HCT116 (cell line): ENCODE measurements around the gene GIMAP8. TPM values are rescaled to one million over a fixed set of nuclear protein-coding genes. Genes with fewer than 3 reads are reported as not detected.
"Not testable (repeated sequence)": the region's sequence is repeated elsewhere in the genome, so short reads cannot be mapped to it uniquely, and the experiment has no call there.

ENCODE experiments used
- ATAC-seq: fragments of 200-7000 bp; cut with Tn5 transposase; 2 replicates; pipeline ENCODE4 v1.9.1; 2020; ENCODE audit warnings: mild to moderate bottlenecking, moderate library complexity
- BruUV-seq: library from RNA; stranded (reverse); fragments of 400-500 nt; replicated peaks from 2 replicates; lab custom pipeline; 2021; lab: Mats Ljungman, UMichigan
- CTCF ChIA-PET: fragments of 300-600 bp; sonication (Branson Sonifier 250); formaldehyde crosslinking; loops from one replicate; lab custom pipeline; 2021; ENCODE audit warnings: antibody characterized with exemption; lab: Charles Lee
- POLR2A ChIA-PET: fragments of 300-600, 350-600 bp; sonication (Branson Sonifier 250); formaldehyde crosslinking; loops from one replicate; lab custom pipeline; 2021; ENCODE audit warnings: antibody characterized with exemption; lab: Charles Lee
- RAD21 ChIA-PET, 2 experiments: fragments of 300-600 bp; sonication (Branson Sonifier 250); formaldehyde crosslinking; loops; one replicate each; lab custom pipeline; 2023; ENCODE audit warnings: low total read pairs in 2 of 2; ENCODE audit not compliant: uncharacterized antibody in 2 of 2, unreplicated experiment in 2 of 2, low non-redundant PET in 1 of 2; lab: Charles Lee
- DNase-seq: peaks from one replicate; pipeline ENCODE4 v3.0.0-alpha.2; 2010; ENCODE audit warnings: low read depth, low spot score
- H2AFZ ChIP-seq: fragments of 200-600 bp; shearing (Covaris generic), sonication (generic); 2 replicates; pipeline ENCODE4 v1.6.1; 2017; ENCODE audit warnings: low read depth, mixed run types, mixed read lengths, antibody characterized with exemption, low read length; ENCODE audit not compliant: poor library complexity, severe bottlenecking
- H3K27ac ChIP-seq: 2 replicates; pipeline ENCODE4 v1.5.1; 2012; ENCODE audit warnings: low read depth, low read length
- H3K27me3 ChIP-seq: fragments of 200-600 bp; sonication (generic); 2 replicates; pipeline ENCODE4 v1.6.1; 2016; ENCODE audit warnings: mixed run types, low read length, mixed read lengths; ENCODE audit not compliant: insufficient read depth
- H3K36me3 ChIP-seq, 2 experiments: fragments of 200-500 bp in 1 of 2; fragments of 200-600 bp in 1 of 2; sonication (Bioruptor generic) in 1 of 2; sonication (generic) in 1 of 2; 2 replicates each; pipeline versions ENCODE4 v1.5.1 to v1.6.1; 2014 to 2016; ENCODE audit warnings: low read length in 2 of 2, inconsistent platforms in 1 of 2, mixed read lengths in 1 of 2, mixed run types in 1 of 2; ENCODE audit not compliant: insufficient read depth in 2 of 2, control insufficient read depth in 1 of 2
- H3K4me1 ChIP-seq, 2 experiments: fragments of 200-600 bp in 1 of 2; sonication (generic) in 1 of 2; 2 replicates each; pipeline versions ENCODE4 v1.5.1 to v1.6.1; 2012 to 2017; ENCODE audit warnings: low read length in 2 of 2, inconsistent platforms in 1 of 2, mild to moderate bottlenecking in 1 of 2, mixed read lengths in 1 of 2, mixed run types in 1 of 2, moderate library complexity in 1 of 2; ENCODE audit not compliant: insufficient read depth in 2 of 2, control insufficient read depth in 1 of 2
- H3K4me2 ChIP-seq: fragments of 200-600 bp; sonication (generic); 2 replicates; pipeline ENCODE4 v1.6.1; 2017; ENCODE audit warnings: mixed run types, low read length, mixed read lengths
- H3K4me3 ChIP-seq, 2 experiments: fragments of 200-600 bp in 1 of 2; sonication (generic) in 1 of 2; replicated peaks in 1 of 2; 2 replicates each; pipeline ENCODE4 v1.5.1; 2011 to 2016; ENCODE audit warnings: low read length in 2 of 2, control low read depth in 1 of 2, low read depth in 1 of 2, mild to moderate bottlenecking in 1 of 2, mixed read lengths in 1 of 2, mixed run types in 1 of 2
- H3K79me2 ChIP-seq: fragments of 200-600 bp; sonication (generic); 2 replicates; pipeline ENCODE4 v1.6.1; 2017; ENCODE audit warnings: mild to moderate bottlenecking, mixed run types, low read length, moderate library complexity, mixed read lengths; ENCODE audit not compliant: insufficient read depth
- H3K9ac ChIP-seq: fragments of 200-600 bp; sonication (generic); 2 replicates; pipeline ENCODE4 v1.6.1; 2016; ENCODE audit warnings: low read length, mixed read lengths
- H3K9me2 ChIP-seq: fragments of 200-600 bp; sonication (generic), shearing (Covaris generic); 2 replicates; pipeline ENCODE4 v1.6.1; 2017; ENCODE audit warnings: mixed run types, mild to moderate bottlenecking, moderate library complexity; ENCODE audit not compliant: insufficient read depth
- H3K9me3 ChIP-seq, 2 experiments: fragments of 200-500 bp in 1 of 2; fragments of 200-600 bp in 1 of 2; sonication (Bioruptor generic) in 1 of 2; sonication (generic) in 1 of 2; 2 replicates each; pipeline ENCODE4 v1.6.1; 2014 to 2017; ENCODE audit warnings: low read length in 2 of 2, mixed read lengths in 2 of 2, inconsistent platforms in 1 of 2, low read depth in 1 of 2, mild to moderate bottlenecking in 1 of 2, mixed run types in 1 of 2, moderate library complexity in 1 of 2; ENCODE audit not compliant: control insufficient read depth in 1 of 2, insufficient read depth in 1 of 2
- H4K20me1 ChIP-seq: fragments of 200-600 bp; sonication (generic), shearing (Covaris generic); 2 replicates; pipeline ENCODE4 v1.6.1; 2017; ENCODE audit warnings: mixed run types, mild to moderate bottlenecking, moderate library complexity; ENCODE audit not compliant: insufficient read depth
- CBX3 ChIP-seq: IDR thresholded peaks from 2 replicates; pipeline ENCODE4 v1.6.1; 2012; ENCODE audit warnings: low read depth
- SRF ChIP-seq: IDR thresholded peaks from 2 replicates; pipeline ENCODE4 v1.6.1; 2012; ENCODE audit warnings: low read depth
- ZFX ChIP-seq: fragments of 450-650 bp; IDR thresholded peaks from 2 replicates; pipeline ENCODE4 v1.6.1; 2017
- intact Hi-C: fragments of 100-400 bp; cut with micrococcal nuclease; formaldehyde crosslinking; loops from 2 replicates; pipeline ENCODE4 v1.10.0; 2022
- total RNA-seq: library from RNA; stranded (reverse); gene quantifications from one replicate; pipeline ENCODE4 v1.2.1, GENCODE V29; 2021; ENCODE audit not compliant: unreplicated experiment
- TF ChIP-seq, protein P1 (sequence below): IDR thresholded peaks from 2 replicates; pipeline ENCODE4 v1.6.1; 2012
- TF ChIP-seq, protein P2 (sequence below): IDR thresholded peaks from 2 replicates; pipeline ENCODE4 v1.6.1; 2011; ENCODE audit warnings: mild to moderate bottlenecking, low read length, moderate library complexity; ENCODE audit not compliant: insufficient replicate concordance; ENCODE audit errors: extremely low read depth

Gene GIMAP8
- total RNA-seq, 1 experiment from 2014 or later = 0.15 TPM

DNA sequence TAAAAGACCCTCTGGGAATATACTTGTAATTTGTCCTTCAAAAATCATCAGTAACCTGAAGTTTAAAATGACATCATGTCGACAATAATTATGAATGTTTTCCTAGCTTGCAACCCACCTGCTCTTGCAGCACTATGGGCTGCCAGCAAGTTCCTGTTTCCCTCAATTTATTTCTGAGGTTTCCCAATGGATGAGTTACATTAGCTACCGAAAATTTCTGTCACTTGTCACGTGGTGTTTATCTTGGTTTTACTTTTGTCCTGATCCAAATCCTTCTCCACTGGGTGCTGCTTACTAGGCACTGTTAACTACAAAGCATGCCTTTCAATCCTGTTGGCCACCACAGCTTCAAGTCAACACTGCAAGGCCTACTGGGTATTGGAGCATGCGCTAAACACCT is 31.5 kb downstream of the GIMAP8 start (continued):
- TF ChIP-seq SRF (no peak), ZFX (no peak), CBX3 (no peak)
- TF ChIP-seq, protein P1, sequence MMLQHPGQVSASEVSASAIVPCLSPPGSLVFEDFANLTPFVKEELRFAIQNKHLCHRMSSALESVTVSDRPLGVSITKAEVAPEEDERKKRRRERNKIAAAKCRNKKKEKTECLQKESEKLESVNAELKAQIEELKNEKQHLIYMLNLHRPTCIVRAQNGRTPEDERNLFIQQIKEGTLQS = no peak
- TF ChIP-seq, protein P2, sequence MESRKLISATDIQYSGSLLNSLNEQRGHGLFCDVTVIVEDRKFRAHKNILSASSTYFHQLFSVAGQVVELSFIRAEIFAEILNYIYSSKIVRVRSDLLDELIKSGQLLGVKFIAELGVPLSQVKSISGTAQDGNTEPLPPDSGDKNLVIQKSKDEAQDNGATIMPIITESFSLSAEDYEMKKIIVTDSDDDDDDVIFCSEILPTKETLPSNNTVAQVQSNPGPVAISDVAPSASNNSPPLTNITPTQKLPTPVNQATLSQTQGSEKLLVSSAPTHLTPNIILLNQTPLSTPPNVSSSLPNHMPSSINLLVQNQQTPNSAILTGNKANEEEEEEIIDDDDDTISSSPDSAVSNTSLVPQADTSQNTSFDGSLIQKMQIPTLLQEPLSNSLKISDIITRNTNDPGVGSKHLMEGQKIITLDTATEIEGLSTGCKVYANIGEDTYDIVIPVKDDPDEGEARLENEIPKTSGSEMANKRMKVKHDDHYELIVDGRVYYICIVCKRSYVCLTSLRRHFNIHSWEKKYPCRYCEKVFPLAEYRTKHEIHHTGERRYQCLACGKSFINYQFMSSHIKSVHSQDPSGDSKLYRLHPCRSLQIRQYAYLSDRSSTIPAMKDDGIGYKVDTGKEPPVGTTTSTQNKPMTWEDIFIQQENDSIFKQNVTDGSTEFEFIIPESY = no peak

DNA sequence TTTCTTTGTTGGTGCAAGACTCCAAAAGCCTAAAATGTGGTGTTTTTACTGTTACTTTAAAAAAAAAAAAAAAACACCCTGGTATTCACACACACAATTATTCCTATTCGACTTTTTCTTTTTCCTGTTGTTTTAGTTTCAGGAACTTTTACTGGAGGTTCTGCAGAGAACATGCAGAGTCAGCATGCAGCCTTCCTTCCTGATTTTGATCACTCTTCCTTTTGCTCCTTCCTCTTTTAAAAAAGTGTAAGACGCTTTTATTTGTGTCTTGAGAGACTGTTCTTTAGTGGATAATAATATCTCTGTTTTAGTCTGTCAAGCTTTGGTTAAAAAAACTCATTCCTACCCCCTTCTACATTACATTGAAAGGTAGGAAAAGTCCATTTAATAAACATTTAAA is 33.1 kb downstream of the GIMAP8 start:
- H2AFZ ChIP-seq, H3K9me3 ChIP-seq, H3K27ac ChIP-seq, H3K4me3 ChIP-seq, POLR2A ChIA-PET, H3K9me2 ChIP-seq, H3K9ac ChIP-seq, CTCF ChIA-PET, H3K4me1 ChIP-seq, H3K36me3 ChIP-seq, H4K20me1 ChIP-seq, intact Hi-C loops, H3K79me2 ChIP-seq, H3K4me2 ChIP-seq, ATAC-seq, DNase-seq, RAD21 ChIA-PET, BruUV-seq: not testable (repeated sequence)
- peaks cover 30% of the 10 kb centered on the region for H3K27me3 ChIP-seq

DNA sequence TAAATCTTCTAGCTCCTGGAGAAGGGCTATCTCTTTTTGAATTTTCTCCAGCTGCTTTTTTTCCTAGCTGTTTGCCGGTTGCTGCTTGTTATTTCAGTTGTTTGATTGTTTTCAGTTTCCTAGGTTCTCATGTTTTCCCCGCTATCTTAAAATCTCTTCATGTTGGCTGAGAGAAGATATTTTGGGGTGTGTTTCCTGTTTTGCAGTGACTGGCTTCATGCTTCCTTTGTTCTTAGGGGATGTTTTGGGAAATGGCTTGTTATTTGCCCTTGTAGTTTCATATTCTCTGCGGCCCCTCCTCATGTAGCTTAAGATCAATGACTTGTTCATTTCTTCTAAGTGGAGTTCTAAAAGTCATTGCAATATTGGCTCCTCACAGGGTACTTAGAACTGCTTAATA is 33.6 kb downstream of the GIMAP8 start:
- H3K9ac ChIP-seq, H4K20me1 ChIP-seq, H3K79me2 ChIP-seq, H3K9me2 ChIP-seq, DNase-seq, POLR2A ChIA-PET, H3K27ac ChIP-seq, intact Hi-C loops, BruUV-seq, ATAC-seq, H2AFZ ChIP-seq, H3K4me2 ChIP-seq, CTCF ChIA-PET, RAD21 ChIA-PET, H3K9me3 ChIP-seq, H3K36me3 ChIP-seq, H3K4me1 ChIP-seq, H3K4me3 ChIP-seq: not testable (repeated sequence)
- peaks cover 28% of the 10 kb centered on the region for H3K27me3 ChIP-seq
